OCI-LY7 (cell line): Measurements from ENCODE around the gene SARDH. TPM values are rescaled to one million over a fixed set of nuclear protein-coding genes. Genes with fewer than 3 reads are reported as not detected.

Source experiments
- BruUV-seq: library from RNA; stranded (reverse); fragments of 400-500 nt; replicated peaks from 2 replicates; lab custom pipeline; 2021; lab: Mats Ljungman, UMichigan
- CTCF ChIA-PET: fragments of 300-600 bp; sonication (Branson Sonifier 250); formaldehyde crosslinking; loops from one replicate; lab custom pipeline; 2022; ENCODE audit warnings: antibody characterized with exemption; ENCODE audit not compliant: unreplicated experiment; lab: Charles Lee
- POLR2A ChIA-PET: fragments of 300-600 bp; sonication (Branson Sonifier 250); formaldehyde crosslinking; loops from one replicate; lab custom pipeline; 2022; ENCODE audit warnings: antibody characterized with exemption; lab: Charles Lee
- DNase-seq: peaks from one replicate; pipeline ENCODE4 v3.0.0-alpha.2; 2015; ENCODE audit warnings: low spot score
- H2AFZ ChIP-seq: fragments of 200-600 bp; sonication (generic), shearing (Covaris generic); 2 replicates; pipeline ENCODE4 v1.6.1; 2014; ENCODE audit warnings: mild to moderate bottlenecking, antibody characterized with exemption, low read length, moderate library complexity
- H3K27ac ChIP-seq: fragments of 200-600 bp; sonication (generic); 2 replicates; pipeline ENCODE4 v1.5.1; 2014; ENCODE audit warnings: mixed run types, low read depth, mild to moderate bottlenecking, moderate library complexity, low read length, inconsistent platforms; ENCODE audit not compliant: poor library complexity, severe bottlenecking
- H3K36me3 ChIP-seq: fragments of 200-600 bp; sonication (generic); 2 replicates; pipeline ENCODE4 v1.6.1; 2014; ENCODE audit warnings: mild to moderate bottlenecking, antibody characterized with exemption, low read length, moderate library complexity, mixed read lengths; ENCODE audit not compliant: insufficient read depth
- H3K4me1 ChIP-seq: fragments of 200-600 bp; sonication (generic); 2 replicates; pipeline ENCODE4 v1.5.1; 2014; ENCODE audit warnings: mild to moderate bottlenecking, low read length; ENCODE audit not compliant: insufficient read depth, poor library complexity, severe bottlenecking
- H3K4me2 ChIP-seq: fragments of 200-600 bp; sonication (generic); 2 replicates; pipeline ENCODE4 v1.6.1; 2014; ENCODE audit warnings: mild to moderate bottlenecking, low read length
- H3K4me3 ChIP-seq: fragments of 200-600 bp; sonication (generic); 2 replicates; pipeline ENCODE4 v1.5.1; 2014; ENCODE audit warnings: mild to moderate bottlenecking, low read depth, low read length; ENCODE audit not compliant: poor library complexity, severe bottlenecking
- H3K79me2 ChIP-seq: fragments of 200-600 bp; sonication (generic); 2 replicates; pipeline ENCODE4 v1.6.1; 2016; ENCODE audit warnings: low read depth, mild to moderate bottlenecking, low read length, moderate library complexity, mixed read lengths; ENCODE audit not compliant: insufficient read depth
- H3K9me2 ChIP-seq: fragments of 200-600 bp; sonication (generic); 2 replicates; pipeline ENCODE4 v1.6.1; 2016; ENCODE audit warnings: mild to moderate bottlenecking, low read length, mixed read lengths; ENCODE audit not compliant: insufficient read depth
- H3K9me3 ChIP-seq: fragments of 200-600 bp; sonication (generic); 2 replicates; pipeline ENCODE4 v1.6.1; 2014; ENCODE audit warnings: mild to moderate bottlenecking, mixed run types, low read length, mixed read lengths
- H4K20me1 ChIP-seq: fragments of 200-600 bp; sonication (generic); 2 replicates; pipeline ENCODE4 v1.6.1; 2014; ENCODE audit warnings: mild to moderate bottlenecking, antibody characterized with exemption, low read length, moderate library complexity, mixed read lengths; ENCODE audit not compliant: insufficient read depth
- EZH2phosphoT487 ChIP-seq: fragments of 200-600 bp; sonication (generic); IDR thresholded peaks from 2 replicates; pipeline ENCODE4 v1.6.1; 2018; ENCODE audit warnings: low read depth, borderline replicate concordance, mild to moderate bottlenecking, mixed run types, antibody characterized with exemption, low read length, moderate library complexity, mixed read lengths
- intact Hi-C: fragments of 100-400 bp; cut with micrococcal nuclease; formaldehyde crosslinking; loops from one replicate; pipeline ENCODE4 v1.10.0; 2022; ENCODE audit not compliant: unreplicated experiment
- total RNA-seq, 2 experiments: library from RNA; depleted of rRNA in 1 of 2; stranded (reverse); fragments of >200 nt in 1 of 2; shearing (Covaris generic) in 1 of 2; gene quantifications; 2 replicates each; pipeline ENCODE4 v1.2.3, GENCODE V29; 2014 to 2022
- TF ChIP-seq, protein P1 (sequence below): fragments of 200-600 bp; sonication (generic); conservative IDR thresholded peaks from 2 replicates; pipeline ENCODE4 v1.5.1; 2014; ENCODE audit warnings: mild to moderate bottlenecking, antibody characterized with exemption, low read length, moderate library complexity, mixed read lengths

Gene SARDH
- total RNA-seq, 2 experiments from 2014 or later, result 42.8 to 60.8 TPM

DNA sequence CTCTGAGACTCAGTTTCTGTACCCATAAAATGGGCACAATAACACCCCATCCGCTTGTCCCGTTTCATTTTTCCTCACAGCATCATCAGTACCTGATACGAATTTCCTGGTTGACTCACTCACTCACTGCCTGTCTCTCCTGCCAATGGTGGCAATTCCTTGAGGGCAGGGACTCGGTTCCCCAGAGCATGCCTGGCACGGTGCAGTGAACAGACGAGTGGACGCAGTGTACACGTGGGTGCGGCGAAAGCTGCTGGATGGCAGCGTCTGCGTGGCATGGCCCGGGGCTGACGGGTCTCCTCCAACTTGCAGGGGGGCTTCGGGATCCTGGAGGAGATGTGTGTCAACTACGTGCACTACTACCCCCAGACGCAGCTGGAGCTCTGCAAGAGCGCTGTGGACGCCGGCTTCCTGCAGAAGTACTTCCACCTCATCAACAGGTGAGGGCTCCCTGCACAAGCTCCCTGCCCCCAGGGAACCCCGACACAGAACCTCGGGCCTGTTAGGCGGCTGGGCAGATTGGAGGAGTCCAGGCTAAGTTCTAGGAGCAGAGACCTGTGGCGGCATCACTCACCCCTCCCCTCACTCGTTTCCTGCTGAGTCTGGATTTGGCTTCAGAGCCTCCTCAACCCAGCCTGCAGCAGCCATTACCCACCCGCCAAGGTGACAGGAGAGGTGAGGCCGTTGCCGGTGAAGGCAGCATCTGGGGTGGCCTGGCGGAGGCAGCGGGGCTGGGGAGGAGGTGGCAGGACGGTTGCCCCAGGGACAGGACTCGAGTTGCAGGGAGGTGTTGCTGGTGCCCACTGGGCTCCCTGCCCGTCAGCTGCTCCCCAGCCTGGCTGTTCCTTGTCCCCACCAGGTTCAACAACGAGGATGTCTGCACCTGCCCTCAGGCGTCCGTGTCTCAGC is 81.7 kb downstream of the SARDH start:
- no peak overlapping the region for H2AFZ ChIP-seq
- H3K4me1 ChIP-seq, result peaks cover 7% of the 10 kb centered on the region

DNA sequence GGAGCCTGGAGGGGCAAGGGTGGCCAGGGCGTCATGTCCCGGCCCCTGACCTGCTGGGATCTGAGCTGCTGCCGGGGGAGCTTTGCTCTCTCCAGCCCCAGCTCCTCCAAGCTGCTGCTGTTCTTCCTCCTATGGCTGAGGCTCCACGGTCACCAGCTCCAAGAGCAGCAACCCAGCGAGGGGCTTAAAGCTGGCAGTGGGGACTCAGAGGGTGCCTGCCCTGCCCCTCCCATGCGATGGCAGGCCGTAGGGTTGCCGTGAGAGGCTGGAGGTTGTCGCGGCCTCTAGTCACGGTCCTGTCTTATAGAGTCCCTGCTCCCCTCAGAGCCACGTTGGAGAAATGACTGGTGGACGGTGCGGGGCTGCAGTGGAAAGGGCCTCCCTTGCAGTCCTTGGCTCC is 82.5 kb downstream of the SARDH start:
- Histone ChIP-seq H3K4me3 (no peak overlapping the region), H3K79me2 (no peaks in the 10 kb centered on the region), H3K4me1 (peaks cover 7% of the 10 kb centered on the region), H4K20me1 (no peaks in the 10 kb centered on the region), H3K9me2 (no peaks in the 10 kb centered on the region), H2AFZ (no peak overlapping the region), H3K4me2 (no peak overlapping the region), H3K27ac (no peak overlapping the region), H3K36me3 (no peaks in the 10 kb centered on the region), H3K9me3 (no peaks in the 10 kb centered on the region)
- BruUV-seq, result no TSS peak
- ChIA-PET POLR2A (no interaction called here), CTCF (interaction anchor here (0.6 kb wide), 1 partner anchor 39 kb away, joined by 3 read pairs; no protein-coding TSS in a partner anchor)
- TF ChIP-seq EZH2phosphoT487, result no peak
- TF ChIP-seq, protein P1, sequence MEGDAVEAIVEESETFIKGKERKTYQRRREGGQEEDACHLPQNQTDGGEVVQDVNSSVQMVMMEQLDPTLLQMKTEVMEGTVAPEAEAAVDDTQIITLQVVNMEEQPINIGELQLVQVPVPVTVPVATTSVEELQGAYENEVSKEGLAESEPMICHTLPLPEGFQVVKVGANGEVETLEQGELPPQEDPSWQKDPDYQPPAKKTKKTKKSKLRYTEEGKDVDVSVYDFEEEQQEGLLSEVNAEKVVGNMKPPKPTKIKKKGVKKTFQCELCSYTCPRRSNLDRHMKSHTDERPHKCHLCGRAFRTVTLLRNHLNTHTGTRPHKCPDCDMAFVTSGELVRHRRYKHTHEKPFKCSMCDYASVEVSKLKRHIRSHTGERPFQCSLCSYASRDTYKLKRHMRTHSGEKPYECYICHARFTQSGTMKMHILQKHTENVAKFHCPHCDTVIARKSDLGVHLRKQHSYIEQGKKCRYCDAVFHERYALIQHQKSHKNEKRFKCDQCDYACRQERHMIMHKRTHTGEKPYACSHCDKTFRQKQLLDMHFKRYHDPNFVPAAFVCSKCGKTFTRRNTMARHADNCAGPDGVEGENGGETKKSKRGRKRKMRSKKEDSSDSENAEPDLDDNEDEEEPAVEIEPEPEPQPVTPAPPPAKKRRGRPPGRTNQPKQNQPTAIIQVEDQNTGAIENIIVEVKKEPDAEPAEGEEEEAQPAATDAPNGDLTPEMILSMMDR, result no peak
- intact Hi-C loops, result loop anchor here (5.0 kb wide), 1 partner anchor 62 kb away; no protein-coding TSS in a partner anchor
- no peak for DNase-seq

More for the DNA sequence above, 81.7 kb downstream of the SARDH start:
- no peaks in the 10 kb centered on the region for H3K9me2 ChIP-seq
- H3K36me3 ChIP-seq, result no peaks in the 10 kb centered on the region
- peak; percentile 39 for DNase-seq
- TF ChIP-seq EZH2phosphoT487, result no peak
- TF ChIP-seq, protein P1, result 0 out of 2 replicates have a peak, but pooled peaks have one; percentile 36
- H4K20me1 ChIP-seq, result no peaks in the 10 kb centered on the region
- no peaks in the 10 kb centered on the region for H3K9me3 ChIP-seq
- POLR2A ChIA-PET, result no interaction called here
- H3K79me2 ChIP-seq, result no peaks in the 10 kb centered on the region
- BruUV-seq, result no TSS peak
- intact Hi-C loops, result loop anchor here (5.0 kb wide), 1 partner anchor 61 kb away; no protein-coding TSS in a partner anchor
- no peak overlapping the region for H3K4me2 ChIP-seq
- CTCF ChIA-PET, result interaction anchor here (0.6 kb wide), 1 partner anchor 40 kb away, joined by 3 read pairs; no protein-coding TSS in a partner anchor
- H3K27ac ChIP-seq, result no peak overlapping the region
- H3K4me3 ChIP-seq, result no peak overlapping the region
